ENCODE measurements around the gene ZNF831.

DNA sequence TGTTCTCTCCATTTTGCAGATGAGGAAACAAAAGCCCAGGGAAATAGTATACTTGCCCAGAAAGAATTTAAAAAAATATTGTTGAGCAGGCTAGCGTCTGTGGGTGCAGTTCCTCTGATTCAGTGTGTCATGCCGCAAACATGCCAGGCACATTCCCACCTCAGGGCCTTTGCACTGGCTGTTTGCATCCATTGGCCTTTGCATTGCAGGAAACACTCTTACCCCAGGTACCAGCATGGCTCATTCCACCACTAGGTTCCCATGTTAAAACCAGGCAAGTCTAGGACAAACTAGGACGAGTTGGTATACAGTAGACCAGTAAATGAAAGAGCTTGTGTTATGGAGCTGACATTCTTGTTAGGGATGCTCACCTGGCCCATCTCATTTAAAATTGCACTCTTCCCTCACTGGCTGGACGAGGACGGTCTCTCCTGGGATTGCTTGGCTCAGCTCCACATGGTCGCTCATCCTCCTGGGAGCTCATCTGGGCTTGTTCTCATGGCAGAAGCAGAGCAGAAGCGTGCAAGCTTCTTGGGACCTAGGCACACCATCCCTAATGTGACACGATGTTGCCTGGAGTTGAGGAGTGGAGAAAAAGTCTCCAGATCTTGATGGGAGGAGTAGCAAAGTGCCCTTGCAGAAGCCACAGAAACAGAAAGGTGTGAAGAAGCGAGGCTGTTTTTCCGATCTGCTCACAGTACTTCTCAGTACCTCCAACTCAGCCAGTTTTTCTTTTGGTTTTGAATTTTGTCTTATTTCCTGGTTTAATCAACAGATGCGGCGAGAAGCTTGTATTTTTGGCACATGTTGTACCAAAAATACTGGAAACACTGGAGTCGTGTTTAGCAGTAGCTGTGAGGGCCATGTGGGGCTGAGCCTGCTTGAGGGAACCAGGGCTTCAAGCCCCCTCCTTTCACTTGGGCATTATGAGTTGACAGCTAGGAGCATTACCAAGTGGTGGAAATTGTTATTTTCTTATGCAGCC is 13.9 kb downstream of the ZNF831 start:
- TF ChIP-seq POLR2A (IDR thresholded peaks at IDR 0.05) = no peak
- TF ChIP-seq, protein P1, sequence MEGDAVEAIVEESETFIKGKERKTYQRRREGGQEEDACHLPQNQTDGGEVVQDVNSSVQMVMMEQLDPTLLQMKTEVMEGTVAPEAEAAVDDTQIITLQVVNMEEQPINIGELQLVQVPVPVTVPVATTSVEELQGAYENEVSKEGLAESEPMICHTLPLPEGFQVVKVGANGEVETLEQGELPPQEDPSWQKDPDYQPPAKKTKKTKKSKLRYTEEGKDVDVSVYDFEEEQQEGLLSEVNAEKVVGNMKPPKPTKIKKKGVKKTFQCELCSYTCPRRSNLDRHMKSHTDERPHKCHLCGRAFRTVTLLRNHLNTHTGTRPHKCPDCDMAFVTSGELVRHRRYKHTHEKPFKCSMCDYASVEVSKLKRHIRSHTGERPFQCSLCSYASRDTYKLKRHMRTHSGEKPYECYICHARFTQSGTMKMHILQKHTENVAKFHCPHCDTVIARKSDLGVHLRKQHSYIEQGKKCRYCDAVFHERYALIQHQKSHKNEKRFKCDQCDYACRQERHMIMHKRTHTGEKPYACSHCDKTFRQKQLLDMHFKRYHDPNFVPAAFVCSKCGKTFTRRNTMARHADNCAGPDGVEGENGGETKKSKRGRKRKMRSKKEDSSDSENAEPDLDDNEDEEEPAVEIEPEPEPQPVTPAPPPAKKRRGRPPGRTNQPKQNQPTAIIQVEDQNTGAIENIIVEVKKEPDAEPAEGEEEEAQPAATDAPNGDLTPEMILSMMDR (IDR thresholded peaks at IDR 0.05 in 4 of 5, conservative IDR thresholded peaks at IDR 0.05 in 1 of 5) = no peak
